ENCODE results near the gene GFY. TPM values are rescaled to one million over a fixed set of nuclear protein-coding genes. Genes with fewer than 3 reads are reported as not detected.

Gene GFY
- polyA plus RNA-seq, 3 donors: not detected

- Mint-ChIP-seq H3K9me3 (peaks cover 0 to 21% (median 11%) of the 10 kb centered on the region in 7 donors), H3K36me3 (peaks cover 0 to 20% of the 10 kb centered on the region in 2 donors), H3K27me3 (ENCODE audit: low read depth in 3 of 3) (peaks cover 71 to 83% (median 79%) of the 10 kb centered on the region in 3 donors), H3K4me3 (peak overlapping the region in 1 of 2 donors; percentile 90), H3K27ac (peak overlapping the region in 1 of 7 donors; percentile 28), H3K4me1 (peaks cover 37% of the 10 kb centered on the region)
- WGBS (ENCODE audit: insufficient coverage): 9% methylated on average over 44 of the region's 48 CpGs
- intact Hi-C loops (cut with micrococcal nuclease): loop anchor here in 1 of 2 donors (10.0 kb wide), 1 partner anchor 46 kb away; no protein-coding TSS in a partner anchor
- Histone ChIP-seq H3K9me3 (replicated peaks in 1 of 2; ENCODE audit: control insufficient read depth in 1 of 2, insufficient read depth in 1 of 2, low read length in 2 of 2) (peaks cover 0 to 29% of the 10 kb centered on the region in 2 donors), H3K4me2 (replicated peaks; ENCODE audit: extremely low read depth, low read length, poor library complexity, severe bottlenecking) (no peak overlapping the region), H3K4me3 (replicated peaks in 1 of 3; ENCODE audit: low read depth in 2 of 3, low read length in 3 of 3) (no peak overlapping the region), H3K79me2 (ENCODE audit: insufficient read depth, low read length) (no peaks in the 10 kb centered on the region), H2AFZ (ENCODE audit: insufficient read depth, low read depth, low read length, poor library complexity, severe bottlenecking) (no peak overlapping the region), H4K20me1 (ENCODE audit: insufficient read depth, low read length) (no peaks in the 10 kb centered on the region), H3K27me3 (ENCODE audit: control insufficient read depth in 2 of 2, insufficient read depth in 2 of 2, low read length in 2 of 2) (peaks cover 59 to 70% of the 10 kb centered on the region in 2 donors), H3K36me3 (replicated peaks in 1 of 2; ENCODE audit: control insufficient read depth in 1 of 2, insufficient read depth in 2 of 2, low read length in 2 of 2) (no peaks in the 10 kb centered on the region), H3K9ac (ENCODE audit: insufficient read depth, low read length, poor library complexity, severe bottlenecking) (no peak overlapping the region), H3K27ac (ENCODE audit: low read depth in 1 of 2, low read length in 2 of 2) (no peak overlapping the region), H3K4me1 (ENCODE audit: control insufficient read depth in 1 of 2, insufficient read depth in 2 of 2, low read length in 2 of 2) (peaks cover 13 to 21% of the 10 kb centered on the region in 2 donors)
- peak; percentile 33 to 51 (median 49) for DNase-seq
- TF ChIP-seq CTCF (IDR thresholded peaks at IDR 0.05): no peak
Observed at GRCh38 chr19:49421039-49421877, 3.9 kb upstream of the GFY start.

- no peak overlapping the region for H3K27ac Mint-ChIP-seq
- Histone ChIP-seq H3K4me1 (ENCODE audit: control insufficient read depth in 1 of 2, insufficient read depth in 2 of 2, low read length in 2 of 2) (peaks cover 13 to 21% of the 10 kb centered on the region in 2 donors), H4K20me1 (ENCODE audit: insufficient read depth, low read length) (no peaks in the 10 kb centered on the region), H3K27ac (ENCODE audit: low read depth in 1 of 2, low read length in 2 of 2) (no peak overlapping the region), H3K27me3 (ENCODE audit: control insufficient read depth in 2 of 2, insufficient read depth in 2 of 2, low read length in 2 of 2) (peaks cover 65 to 76% of the 10 kb centered on the region in 2 donors), H3K36me3 (replicated peaks in 1 of 2; ENCODE audit: control insufficient read depth in 1 of 2, insufficient read depth in 2 of 2, low read length in 2 of 2) (no peaks in the 10 kb centered on the region), H2AFZ (ENCODE audit: insufficient read depth, low read depth, low read length, poor library complexity, severe bottlenecking) (no peak overlapping the region), H3K4me2 (replicated peaks; ENCODE audit: extremely low read depth, low read length, poor library complexity, severe bottlenecking) (no peak overlapping the region), H3K9ac (ENCODE audit: insufficient read depth, low read length, poor library complexity, severe bottlenecking) (no peak overlapping the region), H3K4me3 (replicated peaks in 1 of 3; ENCODE audit: low read depth in 2 of 3, low read length in 3 of 3) (no peak overlapping the region), H3K79me2 (ENCODE audit: insufficient read depth, low read length) (no peaks in the 10 kb centered on the region), H3K9me3 (replicated peaks in 1 of 2; ENCODE audit: control insufficient read depth in 1 of 2, insufficient read depth in 1 of 2, low read length in 2 of 2) (peaks cover 0 to 35% of the 10 kb centered on the region in 2 donors)
- no peak for DNase-seq
- peaks cover 39% of the 10 kb centered on the region for H3K4me1 Mint-ChIP-seq
- H3K4me3 Mint-ChIP-seq: peak overlapping the region in 1 of 2 donors; percentile 90
- peaks cover 0 to 24% of the 10 kb centered on the region in 2 donors for H3K36me3 Mint-ChIP-seq
- H3K9me3 Mint-ChIP-seq: peaks cover 0 to 25% (median 13%) of the 10 kb centered on the region in 7 donors
- intact Hi-C loops (cut with micrococcal nuclease): loop anchor here in 1 of 2 donors (10.0 kb wide), 1 partner anchor 47 kb away; no protein-coding TSS in a partner anchor
- no CpG with 5 or more reads among the region's 3 CpGs for WGBS (ENCODE audit: insufficient coverage)
- H3K27me3 Mint-ChIP-seq (ENCODE audit: low read depth in 3 of 3): peaks cover 77 to 86% (median 83%) of the 10 kb centered on the region in 3 donors
- no peak for TF ChIP-seq CTCF (IDR thresholded peaks at IDR 0.05)
Observed at GRCh38 chr19:49421878-49422202, 3.3 kb upstream of the GFY start.

Data from CD14-positive monocyte (primary cell).